Activated gamma-delta T cell treated with anti-CD3 and anti-CD28 coated beads, Interleukin-2, amount 50 U/mL, for 16 hours (primary cell): ENCODE results near the gene MEI1.
"Not testable (repeated sequence)": the region's sequence is repeated elsewhere in the genome, so short reads cannot be mapped to it uniquely, and the experiment has no call there.

Source experiments
- DNase-seq: peaks from one replicate; pipeline ENCODE4 v3.0.0-alpha.2; 2020; ENCODE audit warnings: low read depth

The MEI1 gene, protein sequence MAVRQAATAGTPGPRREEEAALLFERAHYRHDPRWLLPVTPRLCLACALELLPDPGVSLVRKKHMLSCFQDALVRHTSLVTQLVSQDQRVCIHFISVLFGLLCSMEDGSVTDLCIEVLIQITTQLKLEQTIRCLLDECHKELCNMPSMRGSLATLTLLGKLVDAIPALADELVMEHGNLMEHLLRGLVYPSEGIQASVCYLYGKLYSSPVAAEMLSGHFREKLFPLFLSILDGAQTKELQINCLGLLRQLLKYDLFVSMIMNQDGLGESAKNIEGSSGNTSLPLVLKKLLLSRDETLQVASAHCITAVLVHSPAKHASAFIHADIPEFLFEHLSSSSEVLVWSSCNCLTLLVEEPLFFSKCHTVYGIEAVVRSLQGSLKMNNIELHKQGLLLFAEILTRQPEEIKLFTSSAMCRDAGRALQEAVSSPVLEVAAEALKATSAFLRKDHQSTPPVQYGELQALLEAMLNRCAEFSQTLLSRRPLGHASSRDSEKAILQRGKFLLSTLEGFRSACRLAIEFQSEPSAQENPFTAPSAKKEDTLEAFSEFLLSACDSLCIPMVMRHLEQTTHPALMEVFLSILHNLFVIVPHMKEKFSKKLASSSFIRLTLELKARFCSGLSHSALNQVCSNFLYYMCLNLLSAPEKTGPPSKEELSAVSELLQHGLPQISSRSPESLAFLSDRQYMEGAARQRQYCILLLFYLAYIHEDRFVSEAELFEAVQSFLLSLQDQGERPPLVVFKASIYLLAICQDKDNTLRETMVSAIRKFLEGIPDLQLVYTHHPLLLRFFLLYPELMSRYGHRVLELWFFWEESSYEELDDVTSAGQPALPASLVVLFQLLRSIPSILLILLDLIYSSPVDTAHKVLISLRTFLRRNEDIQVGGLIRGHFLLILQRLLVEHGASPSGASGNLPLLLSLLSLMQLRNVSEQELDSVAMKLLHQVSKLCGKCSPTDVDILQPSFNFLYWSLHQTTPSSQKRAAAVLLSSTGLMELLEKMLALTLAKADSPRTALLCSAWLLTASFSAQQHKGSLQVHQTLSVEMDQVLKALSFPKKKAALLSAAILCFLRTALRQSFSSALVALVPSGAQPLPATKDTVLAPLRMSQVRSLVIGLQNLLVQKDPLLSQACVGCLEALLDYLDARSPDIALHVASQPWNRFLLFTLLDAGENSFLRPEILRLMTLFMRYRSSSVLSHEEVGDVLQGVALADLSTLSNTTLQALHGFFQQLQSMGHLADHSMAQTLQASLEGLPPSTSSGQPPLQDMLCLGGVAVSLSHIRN

DNA sequence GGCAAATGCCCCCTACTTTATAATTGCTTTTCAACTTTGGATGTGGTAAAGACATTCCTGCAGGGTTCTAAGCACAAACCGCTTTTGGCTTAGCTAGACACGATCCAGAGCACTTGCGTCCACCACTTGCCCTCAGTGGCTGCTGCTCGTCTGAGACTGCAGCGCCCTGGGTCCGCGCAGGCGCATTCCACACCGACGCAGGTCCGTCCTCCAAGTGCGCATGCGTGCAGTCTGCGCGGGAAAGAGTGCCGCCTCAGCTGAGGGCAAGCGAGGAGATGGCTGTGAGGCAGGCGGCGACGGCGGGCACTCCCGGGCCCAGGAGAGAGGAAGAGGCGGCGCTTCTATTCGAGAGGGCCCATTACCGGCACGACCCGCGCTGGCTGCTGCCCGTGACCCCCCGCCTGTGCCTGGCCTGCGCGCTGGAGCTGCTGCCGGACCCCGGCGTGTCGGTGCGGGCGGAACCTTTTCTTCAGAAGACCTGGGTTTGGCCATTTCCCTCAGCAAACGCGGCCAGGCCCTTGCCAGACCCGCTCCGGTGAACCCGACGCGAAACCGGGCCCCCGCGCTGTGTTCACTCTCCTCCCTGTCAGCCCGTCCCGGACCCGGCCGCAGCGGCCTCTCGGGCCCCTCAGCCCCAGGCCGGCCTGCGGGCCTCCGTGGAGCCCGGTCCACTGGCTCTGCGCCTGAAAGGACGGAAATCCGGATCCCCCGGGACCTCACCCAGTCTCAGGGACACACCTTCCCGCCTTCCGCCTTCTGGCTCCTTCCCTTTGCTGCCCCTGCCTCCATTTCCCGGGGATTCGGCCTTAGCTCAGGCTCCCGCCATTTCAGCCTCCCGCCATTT lies at the start of gene MEI1:
TSS of gene MEI1 (plus strand) at position 240 of the 844 bp plus-strand sequence. CDS start at position 276, 36 bp downstream.
- DNase-seq: peak; percentile 85

DNA sequence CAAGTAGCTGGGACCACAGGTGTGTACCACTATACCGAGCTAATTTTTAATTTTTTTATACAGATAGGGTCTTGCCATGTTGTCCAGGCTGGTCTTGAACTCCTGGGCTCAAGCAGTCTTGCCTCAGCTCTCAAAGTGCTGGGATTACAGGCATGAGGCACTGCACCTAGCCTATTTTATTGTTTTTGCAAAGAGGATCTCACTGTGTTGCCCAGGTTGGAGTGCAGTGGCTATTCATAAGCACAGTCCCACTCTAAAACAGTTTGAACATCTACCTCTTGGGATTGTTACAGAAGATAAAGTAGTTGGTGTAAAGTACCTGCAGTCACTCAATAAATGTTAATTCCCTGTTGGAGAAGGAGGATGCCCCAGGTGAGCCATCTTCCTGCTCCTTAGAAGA lies 49.1 kb upstream of the MEI1 start:
- DNase-seq: no peak

DNA sequence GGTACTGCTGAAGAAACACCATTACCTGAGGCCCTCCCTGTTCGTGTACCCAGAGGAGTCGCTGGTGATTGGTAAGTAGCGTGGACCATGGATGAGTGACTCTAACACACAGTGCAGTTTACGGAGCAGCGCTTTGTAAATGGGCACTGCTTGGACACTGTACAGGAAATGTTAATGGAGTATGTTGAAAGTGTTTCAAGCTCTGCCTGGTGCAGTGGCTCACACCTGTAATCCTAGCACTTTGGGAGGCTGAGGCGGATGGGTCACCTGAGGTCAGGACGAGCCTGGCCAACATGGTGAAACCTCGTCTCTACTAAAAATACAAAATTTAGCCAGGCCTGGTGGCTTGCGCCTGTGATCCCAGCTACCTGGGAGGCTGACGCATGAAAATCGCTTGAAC lies 48.5 kb upstream of the MEI1 start:
- DNase-seq: no peak

DNA sequence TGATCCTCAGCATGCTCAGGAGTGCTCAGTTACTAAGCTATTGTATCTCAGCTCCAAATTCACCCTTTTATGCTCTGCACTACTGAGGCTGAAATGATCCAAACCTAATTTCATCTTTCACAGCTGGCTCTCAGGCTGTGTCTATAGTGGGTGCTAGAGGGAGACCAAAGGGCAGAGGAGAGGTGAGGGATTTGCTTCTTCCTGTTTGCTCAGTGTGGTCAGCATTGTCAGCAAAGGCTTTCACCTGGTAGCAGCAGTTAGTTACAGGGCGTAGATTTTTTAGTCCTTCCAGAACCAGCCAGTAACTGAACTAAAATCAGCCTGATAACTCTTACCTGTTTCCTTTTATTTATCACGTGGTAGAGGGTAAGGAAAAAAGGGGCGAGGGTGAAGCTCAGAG lies 45.0 kb upstream of the MEI1 start:
- no peak for DNase-seq

DNA sequence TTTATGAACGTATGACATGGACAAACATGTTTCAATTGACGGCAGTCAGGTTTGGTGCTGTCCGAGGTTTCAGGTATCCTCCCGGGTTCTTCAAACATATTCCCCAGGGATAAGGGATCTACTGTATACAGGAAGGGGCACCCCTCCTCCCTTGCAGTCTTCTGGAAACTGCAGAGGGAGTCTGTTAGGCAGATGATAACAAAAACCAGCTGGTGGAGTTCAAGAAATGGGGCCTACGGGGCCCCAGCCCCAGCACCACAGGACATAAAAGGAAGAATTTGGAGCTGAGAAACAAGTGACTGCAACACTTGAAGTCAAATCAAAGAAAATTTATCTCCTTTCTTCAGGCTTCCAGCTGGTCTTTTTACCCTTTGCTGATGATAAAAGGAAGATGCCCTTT lies 42.7 kb upstream of the MEI1 start:
- no peak for DNase-seq

DNA sequence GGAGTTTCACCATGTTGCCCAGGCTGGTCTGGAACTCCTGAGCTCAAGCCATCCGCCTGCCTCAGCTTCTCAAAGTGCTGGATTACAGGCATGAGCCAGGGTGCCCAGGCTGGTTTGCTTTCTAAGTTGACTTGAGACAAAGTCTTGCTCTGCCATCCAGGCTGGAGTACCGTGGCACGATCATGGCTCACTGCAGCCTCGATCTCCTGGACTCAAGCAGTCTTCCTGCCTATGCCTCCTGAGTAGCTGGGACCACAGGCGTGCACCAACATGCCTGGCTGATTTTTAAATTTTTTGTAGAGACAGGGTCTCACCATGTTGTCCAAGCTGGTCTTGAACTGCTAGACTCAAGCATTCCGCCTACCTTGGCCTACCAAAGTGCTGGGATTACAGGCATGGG lies 41.6 kb upstream of the MEI1 start:
- no peak for DNase-seq

DNA sequence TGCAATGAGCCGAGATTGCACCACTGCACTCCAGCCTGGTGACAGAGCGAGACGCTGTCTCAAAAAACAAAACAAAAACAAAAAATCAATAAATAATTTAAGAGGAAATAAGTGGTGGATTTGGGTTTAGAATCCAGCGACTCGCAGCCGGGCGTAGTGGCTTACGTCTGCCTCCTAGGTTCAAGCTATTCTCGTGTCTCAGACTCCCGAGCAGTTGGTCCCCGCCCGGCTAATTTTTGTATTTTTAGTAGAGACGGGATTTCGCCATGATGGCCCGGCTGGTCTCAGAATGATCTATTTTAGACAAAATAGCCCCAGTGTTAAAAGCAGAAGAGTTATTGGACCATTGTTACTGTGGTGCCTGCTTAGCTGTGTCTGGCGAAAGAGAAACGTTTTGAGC lies 40.4 kb upstream of the MEI1 start:
- no peak for DNase-seq

DNA sequence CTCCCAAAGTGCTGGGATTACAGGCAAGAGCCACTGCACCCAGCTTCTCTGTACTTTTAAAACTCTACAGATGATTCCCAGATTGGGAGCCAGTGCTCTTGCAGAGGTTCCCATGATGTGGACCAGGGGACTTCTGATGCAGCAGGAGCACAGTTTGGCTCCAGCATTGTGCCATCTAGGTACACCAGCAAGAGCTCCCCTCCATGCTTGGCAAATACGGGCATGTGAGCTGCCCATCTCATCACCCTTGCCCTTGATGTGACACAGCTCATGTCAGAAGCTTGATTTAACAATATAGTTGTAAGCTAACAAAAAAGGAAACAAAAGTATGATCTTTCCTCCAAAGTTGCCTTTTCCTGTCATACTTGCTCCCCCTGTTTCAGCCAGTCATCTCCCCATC lies 39.4 kb upstream of the MEI1 start:
- DNase-seq: no peak

DNA sequence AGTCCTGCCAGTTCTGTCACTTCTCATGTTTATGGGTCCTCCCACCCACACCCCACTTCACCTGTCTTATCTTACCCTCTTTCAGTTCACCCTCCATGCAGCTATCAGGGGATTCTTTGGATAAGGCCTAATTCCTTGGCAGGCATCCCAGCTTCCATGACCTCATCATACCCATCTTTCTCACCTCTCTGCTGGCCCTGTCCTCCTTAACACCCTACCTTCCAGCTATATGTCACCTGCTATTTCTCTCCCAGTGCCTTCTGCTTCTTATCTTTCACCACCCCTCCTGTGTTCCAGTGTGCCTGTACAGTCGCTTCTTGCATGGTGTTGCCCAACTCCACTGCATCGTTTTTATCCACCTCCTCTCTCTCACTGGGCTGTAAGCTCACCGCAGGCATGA lies 38.9 kb upstream of the MEI1 start:
- DNase-seq: no peak

DNA sequence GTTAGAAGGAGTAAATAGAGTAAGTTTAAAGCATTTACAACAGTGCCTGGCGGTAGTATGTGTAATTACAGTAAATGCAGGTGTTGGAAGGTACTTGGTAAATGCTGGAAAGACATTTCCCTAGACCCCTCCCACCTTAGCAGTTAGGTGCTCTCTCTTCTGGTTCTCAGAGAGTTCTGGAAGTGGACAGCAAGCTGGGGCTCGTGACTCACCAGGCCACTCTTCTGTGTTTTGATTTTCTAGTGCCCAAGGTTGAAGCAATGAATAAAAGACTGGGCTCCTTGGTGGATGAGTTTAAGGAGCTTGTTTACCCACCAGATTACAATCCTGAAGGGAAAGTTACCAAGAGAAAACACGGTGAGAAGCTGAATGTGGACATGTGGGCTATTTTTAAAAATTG lies 38.2 kb upstream of the MEI1 start:
- DNase-seq: no peak

DNA sequence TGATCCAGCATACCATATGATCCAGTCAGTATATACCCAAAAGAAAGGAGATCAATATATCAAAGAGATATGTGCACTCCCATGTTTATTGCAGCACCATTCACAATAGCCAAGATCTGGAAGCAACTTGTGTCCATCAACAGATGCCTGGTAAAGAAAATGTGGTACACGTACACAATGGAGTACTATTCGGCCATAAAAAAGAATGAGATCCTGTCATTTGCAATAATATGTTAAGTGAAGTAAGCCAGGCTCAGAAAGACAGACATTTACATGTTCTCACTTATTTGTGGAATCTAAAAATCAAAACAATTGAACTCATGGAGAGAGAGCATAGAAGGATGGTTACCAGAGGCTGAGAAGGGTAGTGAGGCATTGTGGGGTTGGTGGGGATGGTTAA lies 37.6 kb upstream of the MEI1 start:
- no peak for DNase-seq

DNA sequence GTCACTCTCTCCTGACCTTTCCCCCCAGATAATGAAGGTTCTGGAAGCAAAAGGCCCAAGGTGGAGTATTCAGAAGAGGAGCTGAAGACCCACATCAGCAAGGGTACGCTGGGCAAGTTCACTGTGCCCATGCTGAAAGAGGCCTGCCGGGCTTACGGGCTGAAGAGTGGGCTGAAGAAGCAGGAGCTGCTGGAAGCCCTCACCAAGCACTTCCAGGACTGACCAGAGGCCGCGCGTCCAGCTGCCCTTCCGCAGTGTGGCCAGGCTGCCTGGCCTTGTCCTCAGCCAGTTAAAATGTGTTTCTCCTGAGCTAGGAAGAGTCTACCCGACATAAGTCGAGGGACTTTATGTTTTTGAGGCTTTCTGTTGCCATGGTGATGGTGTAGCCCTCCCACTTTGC lies 35.7 kb upstream of the MEI1 start:
- not testable (repeated sequence) for DNase-seq

DNA sequence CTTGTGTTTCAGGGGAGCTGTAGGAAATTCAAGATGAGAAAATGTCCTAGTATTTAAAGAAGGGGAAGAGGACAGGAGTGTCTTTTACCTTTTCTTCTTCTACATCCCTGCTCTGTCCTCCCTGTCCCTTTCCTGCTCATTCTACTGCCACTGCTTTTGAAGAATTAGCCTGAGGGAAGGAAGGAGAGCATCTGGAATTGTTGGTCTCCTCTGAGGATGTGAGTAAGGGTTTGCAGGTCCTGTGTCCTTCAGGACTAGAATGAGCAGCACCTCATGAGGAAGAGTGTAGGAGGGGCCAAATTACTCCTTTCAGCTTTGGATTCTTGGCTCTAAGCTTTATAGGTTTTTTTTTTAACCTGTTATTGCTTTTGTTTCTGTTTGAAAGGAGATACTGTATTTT lies 34.8 kb upstream of the MEI1 start:
- no peak for DNase-seq

DNA sequence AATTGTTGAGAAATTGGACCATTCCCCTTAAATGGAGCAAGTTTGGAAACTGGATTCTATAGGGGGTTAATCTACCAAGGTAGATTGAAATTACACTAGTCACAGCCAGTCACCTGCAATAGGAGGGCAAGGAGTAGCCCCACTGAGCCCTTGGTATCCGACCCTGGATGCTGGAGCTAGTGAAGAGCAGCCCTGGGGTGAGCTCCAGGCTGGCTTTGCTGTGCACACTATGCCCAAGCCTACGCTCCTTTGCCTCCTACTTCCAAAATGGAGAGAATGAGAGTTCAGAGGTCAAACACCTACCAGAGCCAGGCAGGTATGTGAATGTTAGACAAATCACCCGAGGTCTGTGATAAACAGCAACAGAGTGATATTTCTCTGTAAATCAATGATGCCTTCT lies 34.4 kb upstream of the MEI1 start:
- no peak for DNase-seq

DNA sequence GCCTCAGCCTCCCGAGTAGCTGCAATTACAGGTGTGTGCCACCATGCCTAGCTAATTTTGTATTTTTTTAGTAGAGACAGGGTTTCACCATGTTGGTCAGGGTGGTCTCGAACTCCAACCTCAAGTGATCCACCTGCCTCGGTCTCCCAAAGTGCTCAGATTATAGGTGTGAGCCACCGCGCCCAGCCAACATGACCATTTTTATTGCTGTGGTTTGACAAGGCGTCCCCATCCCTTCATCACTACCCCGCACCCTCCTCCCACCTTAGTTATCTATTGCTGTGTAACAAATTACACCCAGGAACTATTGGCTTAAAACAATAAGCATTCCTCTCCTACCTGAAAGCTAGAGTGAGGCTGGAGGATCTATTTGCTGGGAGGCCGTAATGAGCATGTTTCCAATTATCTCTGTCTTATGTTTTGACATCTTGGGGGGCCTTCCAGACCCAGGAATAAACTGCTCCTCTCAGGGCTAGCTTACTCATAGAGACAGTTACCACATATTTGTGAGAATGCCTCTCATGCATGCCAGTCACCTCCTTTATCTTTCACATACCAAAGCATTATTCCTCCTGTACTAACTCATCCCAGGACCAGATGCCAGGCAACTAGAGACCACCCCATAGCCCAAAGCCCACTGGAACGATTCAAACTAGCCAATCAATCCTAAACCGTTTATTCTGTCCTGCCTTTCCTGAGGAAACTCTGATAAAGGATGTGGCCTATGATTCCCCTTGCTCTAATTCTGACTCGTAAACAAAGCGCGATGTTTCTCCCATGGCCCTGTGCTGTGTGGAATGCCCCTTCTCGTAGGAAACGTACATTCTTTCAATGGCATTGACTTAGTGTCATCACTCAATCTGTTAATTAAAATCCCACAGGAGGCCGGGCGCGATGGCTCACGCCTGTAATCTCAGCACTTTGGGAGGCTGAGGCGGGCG lies 30.1 kb upstream of the MEI1 start:
- DNase-seq: no peak

DNA sequence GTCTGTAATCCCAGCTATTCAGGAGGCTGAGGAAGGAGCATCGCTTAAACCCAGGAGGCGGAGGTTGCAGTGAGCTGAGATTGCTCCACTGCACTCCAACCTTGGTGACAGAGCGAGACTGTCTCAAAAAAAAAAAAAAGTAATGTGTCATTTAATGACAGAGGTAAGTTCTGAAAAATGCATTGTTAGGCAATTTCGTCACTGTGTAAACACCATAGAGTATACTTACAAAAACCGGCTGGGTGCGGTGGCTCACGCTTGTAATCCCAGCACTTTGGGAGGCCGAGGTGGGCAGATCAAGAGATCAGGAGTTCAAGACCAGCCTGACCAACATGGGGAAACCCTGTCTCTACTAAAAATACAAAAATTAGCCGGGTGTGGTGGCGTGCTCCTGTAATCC lies 27.2 kb upstream of the MEI1 start:
- not testable (repeated sequence) for DNase-seq

DNA sequence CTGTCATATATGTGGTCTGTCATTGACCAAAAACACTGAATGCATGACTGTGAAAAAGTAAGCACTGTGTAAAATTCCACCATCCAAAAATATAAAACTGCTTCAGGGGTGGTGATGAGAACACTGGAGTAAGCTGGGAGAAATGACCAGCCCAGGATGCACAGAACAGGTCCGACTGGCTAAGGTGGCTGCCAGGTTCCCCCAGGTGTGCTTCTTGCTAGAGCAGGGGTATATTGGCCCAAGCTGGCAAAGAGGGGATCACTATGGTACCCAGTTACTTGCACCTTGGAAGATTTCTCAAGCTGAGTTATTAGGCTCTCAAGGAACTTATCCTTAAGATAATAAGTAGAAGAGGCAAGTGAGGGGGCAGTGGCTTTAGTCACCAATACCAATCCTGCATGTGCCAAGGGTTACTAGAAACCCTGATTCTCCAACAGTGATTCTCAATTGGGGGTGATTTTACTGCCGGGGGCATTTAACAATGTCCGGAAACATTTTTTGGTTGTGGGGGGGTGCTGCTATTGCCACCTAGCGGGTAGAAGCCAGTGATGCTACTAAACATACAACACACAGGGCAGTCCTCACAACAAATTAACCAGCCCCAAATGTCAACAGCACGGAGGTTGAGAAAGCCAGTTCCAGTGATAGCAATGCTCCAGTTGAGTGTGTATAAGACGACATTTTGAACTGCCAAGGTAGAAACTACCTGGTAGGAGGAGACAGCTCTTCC lies 26.4 kb upstream of the MEI1 start:
- no peak for DNase-seq

DNA sequence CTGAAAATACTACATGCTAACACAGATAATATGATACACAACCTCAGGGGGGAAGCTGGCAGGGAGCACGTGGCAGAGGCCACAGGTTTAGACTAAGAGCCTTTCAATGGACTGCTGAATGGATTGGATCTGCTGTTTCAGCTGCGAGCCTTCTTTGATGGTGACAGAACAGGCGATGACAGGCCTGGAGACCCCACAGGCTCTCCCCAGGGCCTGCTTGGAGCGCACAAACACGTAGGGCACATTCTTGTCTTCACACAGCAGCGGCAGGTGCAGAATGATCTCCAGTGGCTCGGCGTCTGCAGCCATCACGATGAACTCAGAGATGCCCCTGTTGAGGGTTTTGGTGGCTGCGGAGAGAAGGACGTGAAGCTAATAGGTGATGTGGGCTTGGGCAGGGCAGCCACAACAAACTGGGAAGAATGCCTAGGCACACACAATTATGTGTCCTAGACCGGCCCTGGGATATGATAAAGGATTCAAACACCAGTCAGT lies 24.4 kb upstream of the MEI1 start:
- DNase-seq: no peak

DNA sequence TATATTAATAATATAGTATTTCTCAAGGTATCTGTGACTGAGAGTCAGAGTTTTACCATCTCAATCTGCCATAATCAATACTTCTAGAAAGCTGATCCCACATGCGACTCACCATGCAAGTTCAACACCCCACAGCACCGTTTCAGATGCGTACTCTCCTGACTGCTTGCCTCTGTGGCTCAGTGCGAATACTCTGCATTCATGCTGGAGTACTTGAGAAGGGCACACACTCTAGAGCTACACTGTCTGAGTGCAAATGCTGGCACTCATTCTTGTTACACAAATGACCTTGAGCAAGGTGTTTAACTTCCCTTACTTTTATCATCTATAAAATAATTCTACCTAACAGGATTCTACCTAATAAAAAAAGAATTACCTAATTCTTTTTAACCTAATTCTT lies 23.2 kb upstream of the MEI1 start:
- no peak for DNase-seq

DNA sequence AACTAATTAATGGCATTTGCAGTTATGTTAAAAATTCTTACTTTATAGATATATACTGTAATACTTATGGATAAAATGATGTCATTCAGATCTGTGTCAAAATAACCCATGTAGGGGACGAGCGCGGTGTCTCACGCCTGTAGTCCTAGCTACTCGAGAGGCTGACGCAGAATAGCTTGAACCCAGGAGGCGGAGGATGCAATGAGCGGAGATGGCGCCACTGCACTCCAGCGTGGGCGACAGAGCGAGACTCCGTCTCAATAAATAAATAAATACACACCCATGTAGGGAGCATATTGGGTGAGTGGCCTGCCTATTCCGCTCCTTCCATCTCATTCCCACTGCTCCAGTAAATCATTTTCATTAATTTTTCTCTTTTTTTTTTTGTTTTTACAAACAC lies 17.7 kb upstream of the MEI1 start:
- DNase-seq: no peak
